Activated CD4-positive, CD25-positive, alpha-beta regulatory T cell (primary cell): ENCODE data around the gene IL1RL1.
A peak's percentile ranks its signal among the peaks of the same experiment; 100 is the strongest.

Source experiments
- DNase-seq, 4 experiments: peaks; one replicate each; lab custom pipeline; 2025; lab: John Stamatoyannopoulos, UW

Gene IL1RL1

GRCh38 chr2:102335871-102336366, 24.6 kb downstream of the IL1RL1 start:
- no peak for DNase-seq

DNA sequence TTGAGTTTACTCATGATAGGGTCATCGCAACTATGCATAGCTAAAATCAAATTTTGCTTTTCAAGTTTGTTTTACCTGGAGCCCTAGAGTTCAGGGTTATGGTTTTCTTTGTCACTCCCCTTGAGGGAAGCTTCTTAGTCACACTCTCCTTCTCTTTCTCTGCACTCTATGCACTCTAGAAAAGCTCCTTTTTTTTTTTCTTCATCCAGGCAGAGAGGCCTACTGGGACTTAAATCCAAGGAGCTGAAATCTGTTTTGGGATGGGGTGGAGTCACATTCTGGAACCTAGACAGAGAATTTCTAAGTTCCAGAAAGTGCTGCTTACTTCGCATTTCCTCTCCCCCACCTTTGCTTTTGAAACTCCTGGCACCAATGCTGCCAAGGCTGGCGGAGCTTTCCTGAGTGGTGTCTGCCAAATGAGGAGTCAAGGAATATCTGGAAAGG, 25.2 kb downstream of the IL1RL1 start:
- no peak for DNase-seq

DNA sequence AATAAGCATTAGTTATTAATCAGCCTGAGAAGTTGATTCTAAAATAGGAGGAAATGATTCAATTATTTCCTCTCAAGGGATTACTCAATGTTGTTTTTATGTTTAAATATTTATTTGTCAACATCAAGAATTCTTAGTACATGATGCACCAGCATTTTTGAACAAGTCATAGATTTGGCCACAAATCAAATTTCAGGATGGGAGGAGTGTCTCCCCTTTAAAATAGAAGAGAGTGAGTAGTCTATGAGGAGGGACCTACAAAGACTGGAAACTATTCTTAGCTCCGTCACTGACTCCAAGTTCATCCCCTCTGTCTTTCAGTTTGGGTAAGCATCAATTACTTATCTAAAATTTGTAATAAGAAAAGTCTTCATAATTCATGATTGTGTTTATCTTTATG, 25.6 kb downstream of the IL1RL1 start:
- no peak for DNase-seq

DNA sequence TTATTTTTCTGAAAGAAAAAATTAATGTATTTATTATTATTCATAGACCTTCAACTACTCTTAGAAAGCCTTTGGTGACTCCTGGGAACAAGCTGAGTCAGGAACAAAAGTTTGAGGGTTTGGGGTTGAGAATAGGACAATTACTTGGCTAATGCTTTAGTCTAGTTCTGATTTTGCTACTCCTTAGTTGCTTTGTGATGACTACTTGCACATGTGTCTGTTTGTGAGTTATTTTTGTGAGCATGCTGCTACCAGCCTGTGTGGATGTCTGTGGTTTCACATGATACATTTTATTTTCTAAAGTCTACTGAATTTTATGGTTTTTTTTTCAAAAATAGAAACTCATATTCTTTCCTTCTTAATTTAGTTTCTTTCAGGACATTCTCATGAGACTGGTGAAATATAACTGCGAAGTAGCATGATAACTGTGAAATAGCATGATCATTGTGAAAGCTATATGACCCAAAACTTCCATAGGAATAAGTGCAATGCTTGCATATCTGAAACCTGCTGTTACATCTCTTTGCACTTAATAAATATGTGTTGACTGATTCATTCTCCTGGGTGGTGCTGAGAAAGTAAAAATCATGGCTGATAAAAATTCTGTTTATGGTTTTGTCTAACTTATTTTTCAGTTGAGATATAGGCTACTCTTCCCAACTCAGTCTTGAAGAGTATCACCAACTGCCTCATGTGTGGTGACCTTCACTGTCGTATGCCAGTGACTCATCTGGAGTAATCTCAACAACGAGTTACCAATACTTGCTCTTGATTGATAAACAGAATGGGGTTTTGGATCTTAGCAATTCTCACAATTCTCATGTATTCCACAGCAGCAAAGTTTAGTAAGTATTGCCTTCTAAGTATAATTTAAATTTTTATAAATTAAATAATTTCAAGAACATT, 26.4 kb downstream of the IL1RL1 start:
- DNase-seq: no peak

GRCh38 chr2:102340778-102341177, 29.4 kb downstream of the IL1RL1 start:
- no peak for DNase-seq

DNA sequence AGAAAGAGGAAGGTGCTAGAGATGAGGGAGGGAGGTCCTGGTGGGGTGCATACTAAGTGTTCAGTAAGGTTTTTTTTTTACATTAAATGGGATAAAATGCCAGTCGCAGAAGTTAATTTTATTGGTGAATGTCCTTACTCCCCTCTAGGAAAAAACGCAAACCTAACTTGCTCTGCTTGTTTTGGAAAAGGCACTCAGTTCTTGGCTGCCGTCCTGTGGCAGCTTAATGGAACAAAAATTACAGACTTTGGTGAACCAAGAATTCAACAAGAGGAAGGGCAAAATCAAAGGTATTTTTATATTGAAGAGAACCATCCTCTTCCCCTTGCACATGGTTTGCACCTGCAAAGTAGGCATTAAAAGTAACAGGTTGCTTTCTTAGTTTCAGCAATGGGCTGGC, 31.5 kb downstream of the IL1RL1 start:
- no peak for DNase-seq

- no peak for DNase-seq
Observed at GRCh38 chr2:102344397-102344796, 33.0 kb downstream of the IL1RL1 start.

- no peak for DNase-seq
Observed at GRCh38 chr2:102345329-102345920, 34.1 kb downstream of the IL1RL1 start.

GRCh38 chr2:102346381-102347130, 35.2 kb downstream of the IL1RL1 start:
- DNase-seq: no peak

- no peak for DNase-seq
Observed at GRCh38 chr2:102350137-102350793, 38.9 kb downstream of the IL1RL1 start.

- DNase-seq: peak; percentile 41 to 58 (median 55)
Observed at GRCh38 chr2:102355526-102356380, 44.4 kb downstream of the IL1RL1 start, which contains the start of gene IL18R1. Gene IL18R1, plus strand, starts transcription at chr2:102355796. Its CDS starts 6,865 bp downstream, at chr2:102362661.

DNA sequence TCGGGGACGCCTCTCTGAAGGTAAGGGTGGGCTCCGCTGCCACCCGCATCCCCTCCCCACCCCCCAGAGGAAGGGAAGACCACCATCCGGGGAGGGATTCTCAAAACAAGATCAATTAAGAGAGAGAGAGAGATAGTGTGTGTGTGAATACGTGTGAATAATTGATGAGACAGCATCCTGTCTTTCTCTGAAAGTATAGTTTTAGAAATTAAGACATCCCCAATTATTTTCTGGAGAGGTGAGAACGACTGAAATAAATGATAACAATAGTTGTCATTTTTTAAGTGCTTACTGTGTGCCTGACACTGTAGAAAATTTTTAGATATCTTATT, 45.0 kb downstream of the IL1RL1 start:
- no peak for DNase-seq

GRCh38 chr2:102356741-102357140, 45.4 kb downstream of the IL1RL1 start:
- no peak for DNase-seq

DNA sequence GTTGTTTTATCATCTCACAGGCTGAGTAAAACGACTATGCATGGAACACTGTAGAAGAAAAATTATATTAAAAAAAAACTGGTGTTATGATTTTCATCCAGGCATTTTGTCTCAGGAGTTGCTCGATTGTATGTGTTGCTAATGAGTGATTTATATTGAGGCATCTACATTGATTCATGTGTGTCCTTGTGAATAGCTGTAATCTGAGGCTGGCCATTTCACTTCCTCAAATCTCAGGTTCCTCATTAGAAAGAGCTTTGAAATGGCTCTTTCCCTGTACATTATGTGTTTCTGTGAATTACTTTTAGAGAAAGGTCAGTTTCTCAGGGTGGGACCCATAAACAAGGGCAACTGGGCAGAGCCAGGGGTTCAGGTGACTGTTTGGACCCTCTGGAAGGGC, 46.6 kb downstream of the IL1RL1 start:
- no peak for DNase-seq

DNA sequence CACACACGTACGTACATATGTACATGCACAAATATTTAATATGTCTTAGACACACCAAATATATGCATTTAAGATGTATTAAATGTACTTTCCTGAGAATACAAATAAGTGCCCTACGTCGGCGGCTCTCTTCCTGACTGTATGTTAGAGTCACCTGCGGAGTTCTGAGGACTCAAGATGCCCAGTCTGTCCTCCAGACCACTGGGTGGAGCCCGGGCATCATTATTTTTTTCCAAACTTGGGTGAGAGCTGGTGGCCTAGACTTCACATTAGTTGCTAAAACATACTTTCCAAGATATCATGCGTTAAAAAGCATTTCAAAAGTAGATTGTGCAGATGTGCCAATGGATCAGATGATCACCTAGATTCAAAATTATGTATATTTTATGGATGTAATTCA, 47.1 kb downstream of the IL1RL1 start:
- no peak for DNase-seq

- DNase-seq: no peak
Observed at GRCh38 chr2:102359527-102359926, 48.2 kb downstream of the IL1RL1 start.

DNA sequence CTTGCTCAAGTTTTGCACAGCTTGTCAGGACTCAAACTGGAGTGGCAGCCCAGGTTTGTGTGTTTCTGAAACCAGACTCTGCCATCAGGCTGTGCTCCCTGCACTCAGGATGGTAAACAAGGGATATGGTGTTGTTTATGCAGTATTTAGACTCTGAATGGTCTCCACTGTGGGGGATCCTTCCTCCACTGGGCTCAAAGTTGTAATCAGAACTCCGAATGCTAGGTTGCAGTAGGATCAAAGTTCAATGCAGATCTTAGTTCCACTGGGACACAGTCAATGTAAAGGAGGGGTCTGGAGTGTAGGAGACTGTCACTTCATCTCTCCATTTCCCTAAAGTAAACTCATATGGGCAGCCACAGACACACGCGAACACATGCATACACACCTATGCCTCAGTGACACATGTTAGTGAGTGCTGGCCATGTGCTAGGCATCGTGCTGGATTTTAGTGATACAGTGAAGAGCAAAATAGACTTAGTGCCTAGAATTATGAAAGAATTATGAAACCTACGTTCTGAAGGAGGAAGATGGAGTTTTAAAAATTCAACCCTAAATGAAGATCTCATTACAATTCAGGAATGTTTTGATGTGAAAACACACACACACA, 50.4 kb downstream of the IL1RL1 start:
- no peak for DNase-seq

GRCh38 chr2:102365763-102366162, 54.4 kb downstream of the IL1RL1 start:
- DNase-seq: no peak

- no peak for DNase-seq
Observed at GRCh38 chr2:102366406-102367112, 55.2 kb downstream of the IL1RL1 start.
